ENCODE data around the gene SLC25A23. TPM values are rescaled to one million over a fixed set of nuclear protein-coding genes. Genes with fewer than 3 reads are reported as not detected.

Gene SLC25A23
- polyA plus RNA-seq, 1 of the 3 experiments (the other 2 are of a cell fraction), result 10.9 TPM

- peak overlapping the region; percentile 5; the same call in 1 of the 2 replicates for H3K4me2 ChIP-seq
- no peak overlapping the region for H3K9ac ChIP-seq
- H3K9me3 ChIP-seq, result no peaks in the 10 kb centered on the region
- H3K79me2 ChIP-seq (ENCODE audit: insufficient read depth), result no peaks in the 10 kb centered on the region
- H3K27me3 ChIP-seq (ENCODE audit: insufficient read depth), result no peaks in the 10 kb centered on the region
- H3K9me2 ChIP-seq, result no peaks in the 10 kb centered on the region
- H3F3A ChIP-seq (replicated peaks; ENCODE audit: insufficient read depth), result no peaks in the 10 kb centered on the region
- H4K20me1 ChIP-seq (ENCODE audit: insufficient read depth), result no peaks in the 10 kb centered on the region
- no peaks in the 10 kb centered on the region for H3K36me3 ChIP-seq (replicated peaks in 1 of 2; ENCODE audit: control insufficient read depth in 1 of 2, insufficient read depth in 2 of 2, low read length in 1 of 2)
- no peaks in the 10 kb centered on the region; a peak in 1 of 4 replicates for H3K4me1 ChIP-seq (ENCODE audit: control insufficient read depth in 1 of 2, insufficient read depth in 2 of 2, low read depth in 1 of 2, low read length in 1 of 2)
- no peak overlapping the region for H3K4me3 ChIP-seq (ENCODE audit: low read depth in 2 of 2, low read length in 1 of 2)
- no peak for TF ChIP-seq FOSL2 (IDR thresholded peaks at IDR 0.05; ENCODE audit: borderline replicate concordance, low read depth)
- no peak for TF ChIP-seq ZBTB33 (IDR thresholded peaks at IDR 0.05; ENCODE audit: borderline replicate concordance, low read depth)
- no peak for TF ChIP-seq TEAD4 (IDR thresholded peaks at IDR 0.05; ENCODE audit: borderline replicate concordance, insufficient read depth)
- no peak for TF ChIP-seq TCF12 (IDR thresholded peaks at IDR 0.05)
- TF ChIP-seq GABPA (IDR thresholded peaks at IDR 0.05; ENCODE audit: low read depth), result no peak
- TF ChIP-seq CHD2 (IDR thresholded peaks at IDR 0.05; ENCODE audit: low read length, partially characterized antibody), result no peak
- TF ChIP-seq RXRA (IDR thresholded peaks at IDR 0.05; ENCODE audit: borderline replicate concordance, low read depth), result no peak
- peak overlapping the region; percentile 46; the same call in 1 of the 2 replicates for H2AFZ ChIP-seq (ENCODE audit: low read depth)
- CTCF ChIA-PET, result no interaction called here
- DNase-seq, result no peak
- H3K27ac ChIP-seq (ENCODE audit: low read depth in 2 of 2, low read length in 1 of 2), result no peak overlapping the region
- 32% methylated on average over 15 of the region's 15 CpGs for WGBS (ENCODE audit: low lambda C conversion rate)
- POLR2A ChIA-PET, result no interaction called here
Observed at GRCh38 chr19:6489278-6490061, 29.9 kb upstream of the SLC25A23 start.

GRCh38 chr19:6484831-6485230 is 25.2 kb upstream of the SLC25A23 start:
- ChIA-PET CTCF (interaction anchor here (0.8 kb wide), 1 partner anchor 10 kb away, joined by 4 read pairs; no protein-coding TSS in a partner anchor), POLR2A (no interaction called here)
- no peak overlapping the region for H3K27ac ChIP-seq (ENCODE audit: low read depth in 2 of 2, low read length in 1 of 2)
- no peak overlapping the region for H3K9ac ChIP-seq
- H3K4me3 ChIP-seq (ENCODE audit: low read depth in 2 of 2, low read length in 1 of 2), result no peak overlapping the region
- no peaks in the 10 kb centered on the region for H3K36me3 ChIP-seq (replicated peaks in 1 of 2; ENCODE audit: control insufficient read depth in 1 of 2, insufficient read depth in 2 of 2, low read length in 1 of 2)
- H2AFZ ChIP-seq (ENCODE audit: low read depth), result no peak overlapping the region
- no peaks in the 10 kb centered on the region for H3K79me2 ChIP-seq (ENCODE audit: insufficient read depth)
- H3K9me3 ChIP-seq, result no peaks in the 10 kb centered on the region
- WGBS (ENCODE audit: low lambda C conversion rate), result 83% methylated on average over 7 of the region's 7 CpGs
- no peaks in the 10 kb centered on the region for H3F3A ChIP-seq (replicated peaks; ENCODE audit: insufficient read depth)
- no peak overlapping the region for H3K4me2 ChIP-seq
- DNase-seq, result no peak
- no peaks in the 10 kb centered on the region; a peak in 1 of 4 replicates for H3K4me1 ChIP-seq (ENCODE audit: control insufficient read depth in 1 of 2, insufficient read depth in 2 of 2, low read depth in 1 of 2, low read length in 1 of 2)
- no peaks in the 10 kb centered on the region for H3K9me2 ChIP-seq
- no peaks in the 10 kb centered on the region for H4K20me1 ChIP-seq (ENCODE audit: insufficient read depth)
- H3K27me3 ChIP-seq (ENCODE audit: insufficient read depth), result no peaks in the 10 kb centered on the region; the same call in 1 of the 2 replicates
- TF ChIP-seq MEF2A (IDR thresholded peaks at IDR 0.05; ENCODE audit: borderline replicate concordance, low read depth), result no peak
- no peak for TF ChIP-seq POLR2AphosphoS5 (IDR thresholded peaks at IDR 0.05; ENCODE audit: low read depth, low read length)
- no peak for TF ChIP-seq USF2 (IDR thresholded peaks at IDR 0.05; ENCODE audit: borderline replicate concordance, low read depth, low read length)
- no peak for TF ChIP-seq ELF1 (IDR thresholded peaks at IDR 0.05)
- TF ChIP-seq FOSL2 (IDR thresholded peaks at IDR 0.05; ENCODE audit: borderline replicate concordance, low read depth), result no peak
- TF ChIP-seq TAF1 (IDR thresholded peaks at IDR 0.05; ENCODE audit: borderline replicate concordance, low read depth, low read length), result no peak
- no peak for TF ChIP-seq CTCF (IDR thresholded peaks at IDR 0.05)
- no peak for TF ChIP-seq CHD2 (IDR thresholded peaks at IDR 0.05; ENCODE audit: low read length, partially characterized antibody)
